ENCODE results near the gene FAM171A1. TPM values are rescaled to one million over a fixed set of nuclear protein-coding genes. Genes with fewer than 3 reads are reported as not detected.

FAM171A1 gene
- total RNA-seq, 1 experiment from 2014 or later, result 19.2 TPM

GRCh38 chr10:15172306-15172840 lies 198.7 kb downstream of the FAM171A1 start:
- ChIA-PET CTCF (no interaction called here), POLR2A (no interaction called here)
- Histone ChIP-seq H3K4me3 (ENCODE audit: low read depth in 2 of 2, low read length in 2 of 2) (no peak overlapping the region), H3K4me1 (ENCODE audit: control insufficient read depth, insufficient read depth, low read length) (peaks cover 3% of the 10 kb centered on the region), H3K27me3 (ENCODE audit: control insufficient read depth, insufficient read depth, low read length) (no peaks in the 10 kb centered on the region), H3K36me3 (ENCODE audit: control insufficient read depth, insufficient read depth, low read length) (no peaks in the 10 kb centered on the region; the same call in 1 of the 2 replicates), H3K27ac (ENCODE audit: low read length) (no peak overlapping the region), H3K9me3 (ENCODE audit: control insufficient read depth, insufficient read depth, low read depth, low read length) (no peaks in the 10 kb centered on the region)
- in situ Hi-C loops (cut with HindIII; ENCODE audit: low pct_unique_long_range_greater_than_20kb, low sequenced_read_pairs) (no loop called here), intact Hi-C loops (cut with micrococcal nuclease; ENCODE audit: unreplicated experiment) (no loop called here)
- TF ChIP-seq SIN3A (IDR thresholded peaks at IDR 0.05; ENCODE audit: borderline replicate concordance, insufficient read depth, low read depth, low read length) (no peak), REST (IDR thresholded peaks at IDR 0.05; ENCODE audit: insufficient read depth in 1 of 2, low read depth in 2 of 2, low read length in 1 of 2) (no peak), POLR2AphosphoS5 (IDR thresholded peaks at IDR 0.05; ENCODE audit: low read depth, low read length) (no peak), TCF7L2 (IDR thresholded peaks at IDR 0.05; ENCODE audit: low read depth, low read length) (no peak)
- TF ChIP-seq, protein P1, sequence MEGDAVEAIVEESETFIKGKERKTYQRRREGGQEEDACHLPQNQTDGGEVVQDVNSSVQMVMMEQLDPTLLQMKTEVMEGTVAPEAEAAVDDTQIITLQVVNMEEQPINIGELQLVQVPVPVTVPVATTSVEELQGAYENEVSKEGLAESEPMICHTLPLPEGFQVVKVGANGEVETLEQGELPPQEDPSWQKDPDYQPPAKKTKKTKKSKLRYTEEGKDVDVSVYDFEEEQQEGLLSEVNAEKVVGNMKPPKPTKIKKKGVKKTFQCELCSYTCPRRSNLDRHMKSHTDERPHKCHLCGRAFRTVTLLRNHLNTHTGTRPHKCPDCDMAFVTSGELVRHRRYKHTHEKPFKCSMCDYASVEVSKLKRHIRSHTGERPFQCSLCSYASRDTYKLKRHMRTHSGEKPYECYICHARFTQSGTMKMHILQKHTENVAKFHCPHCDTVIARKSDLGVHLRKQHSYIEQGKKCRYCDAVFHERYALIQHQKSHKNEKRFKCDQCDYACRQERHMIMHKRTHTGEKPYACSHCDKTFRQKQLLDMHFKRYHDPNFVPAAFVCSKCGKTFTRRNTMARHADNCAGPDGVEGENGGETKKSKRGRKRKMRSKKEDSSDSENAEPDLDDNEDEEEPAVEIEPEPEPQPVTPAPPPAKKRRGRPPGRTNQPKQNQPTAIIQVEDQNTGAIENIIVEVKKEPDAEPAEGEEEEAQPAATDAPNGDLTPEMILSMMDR (IDR thresholded peaks at IDR 0.05), result no peak
- BruUV-seq (replicated peaks), result no TSS peak
- ATAC-seq, result no peak
- no peak for DNase-seq (ENCODE audit: low read depth, low spot score)

DNA sequence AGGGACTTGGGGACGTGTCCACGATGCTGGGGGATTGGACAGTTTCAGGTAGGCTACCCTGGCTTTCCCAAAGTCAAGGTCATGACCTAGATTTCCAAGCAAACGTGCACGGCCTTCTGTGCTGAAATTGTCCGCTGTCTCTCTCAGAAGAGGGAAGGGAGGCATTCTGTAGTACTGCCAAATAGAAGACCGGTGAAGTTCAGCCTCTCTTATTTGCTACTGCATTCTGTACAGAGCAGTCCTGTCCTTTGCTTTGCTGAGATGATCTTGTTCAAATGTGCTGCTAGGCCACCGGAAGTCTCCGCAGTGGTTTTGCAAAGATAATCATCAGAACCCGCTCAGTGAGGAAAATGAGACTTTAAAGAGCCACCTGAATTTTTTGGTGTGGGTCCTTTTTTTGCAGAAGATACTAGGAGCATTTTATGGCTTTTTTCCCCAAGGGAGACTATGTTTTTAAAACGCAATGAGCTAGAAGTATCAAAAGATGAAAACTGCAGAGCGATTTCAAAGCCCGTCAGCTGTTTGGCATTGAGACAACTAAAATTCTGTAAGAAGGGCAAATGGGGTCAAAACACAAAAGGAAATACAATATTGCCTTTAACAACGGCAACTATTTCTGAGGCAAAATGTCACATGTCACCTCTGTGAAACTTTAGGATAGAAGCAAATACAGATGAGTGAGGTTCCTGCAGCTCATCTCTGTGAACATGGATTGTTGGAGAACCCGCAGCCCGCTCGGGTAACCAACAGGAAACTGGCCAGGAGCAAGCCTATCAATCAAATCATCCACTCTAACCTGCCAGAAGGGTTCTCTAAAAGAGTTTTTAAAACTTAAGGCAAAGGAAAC lies 201.3 kb downstream of the FAM171A1 start:
- TF ChIP-seq REST (IDR thresholded peaks at IDR 0.05; ENCODE audit: insufficient read depth in 1 of 2, low read depth in 2 of 2, low read length in 1 of 2) (no peak), SIN3A (IDR thresholded peaks at IDR 0.05; ENCODE audit: borderline replicate concordance, insufficient read depth, low read depth, low read length) (no peak), TCF7L2 (IDR thresholded peaks at IDR 0.05; ENCODE audit: low read depth, low read length) (no peak), POLR2AphosphoS5 (IDR thresholded peaks at IDR 0.05; ENCODE audit: low read depth, low read length) (no peak)
- TF ChIP-seq, protein P1 (IDR thresholded peaks at IDR 0.05), result no peak
- in situ Hi-C loops (cut with HindIII; ENCODE audit: low pct_unique_long_range_greater_than_20kb, low sequenced_read_pairs) (no loop called here), intact Hi-C loops (cut with micrococcal nuclease; ENCODE audit: unreplicated experiment) (no loop called here)
- ChIA-PET POLR2A (no interaction called here), CTCF (no interaction called here)
- no TSS peak for BruUV-seq (replicated peaks)
- ATAC-seq (no peak), DNase-seq (ENCODE audit: low read depth, low spot score) (no peak)
- Histone ChIP-seq H3K9me3 (ENCODE audit: control insufficient read depth, insufficient read depth, low read depth, low read length) (no peaks in the 10 kb centered on the region), H3K27ac (ENCODE audit: low read length) (peak overlapping the region; percentile 48; the same call in 1 of the 2 replicates), H3K4me3 (ENCODE audit: low read depth in 2 of 2, low read length in 2 of 2) (no peak overlapping the region), H3K27me3 (ENCODE audit: control insufficient read depth, insufficient read depth, low read length) (no peaks in the 10 kb centered on the region), H3K4me1 (ENCODE audit: control insufficient read depth, insufficient read depth, low read length) (peaks cover 16% of the 10 kb centered on the region), H3K36me3 (ENCODE audit: control insufficient read depth, insufficient read depth, low read length) (no peaks in the 10 kb centered on the region; the same call in 1 of the 2 replicates)
